ENCODE measurements around the gene MAN2A1.

Gene MAN2A1

DNA sequence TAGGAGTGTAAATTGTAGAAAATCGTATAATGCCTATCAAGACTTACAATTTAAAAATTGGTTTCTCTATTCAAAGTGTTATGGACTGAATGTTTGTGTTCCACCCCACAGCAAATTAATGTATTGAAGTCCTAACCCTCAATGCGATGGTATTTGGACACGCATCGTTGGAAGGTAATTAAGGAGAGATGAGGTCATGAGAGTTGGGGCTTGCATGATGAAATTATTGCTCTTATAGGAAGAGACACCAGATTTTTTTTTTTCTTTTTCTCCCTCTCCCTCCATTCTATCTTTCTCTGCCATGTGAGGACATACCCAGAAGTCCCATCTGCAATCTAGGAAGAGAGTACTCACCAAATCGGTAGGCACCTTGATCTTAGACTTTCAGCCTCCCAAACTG lies 189.2 kb downstream of the MAN2A1 start:
- TF ChIP-seq FOXP2 (optimal IDR thresholded peaks at IDR 0.05; ENCODE audit: borderline replicate concordance, extremely low read depth, extremely low read length, insufficient read depth) (no peak), POLR2AphosphoS5 (IDR thresholded peaks at IDR 0.05; ENCODE audit: low read depth, low read length) (no peak), TAF1 (IDR thresholded peaks at IDR 0.05; ENCODE audit: borderline replicate concordance, insufficient read depth, low read length) (no peak), SIN3A (IDR thresholded peaks at IDR 0.05; ENCODE audit: borderline replicate concordance, insufficient read depth, low read length) (no peak)
- TF ChIP-seq, protein P1, sequence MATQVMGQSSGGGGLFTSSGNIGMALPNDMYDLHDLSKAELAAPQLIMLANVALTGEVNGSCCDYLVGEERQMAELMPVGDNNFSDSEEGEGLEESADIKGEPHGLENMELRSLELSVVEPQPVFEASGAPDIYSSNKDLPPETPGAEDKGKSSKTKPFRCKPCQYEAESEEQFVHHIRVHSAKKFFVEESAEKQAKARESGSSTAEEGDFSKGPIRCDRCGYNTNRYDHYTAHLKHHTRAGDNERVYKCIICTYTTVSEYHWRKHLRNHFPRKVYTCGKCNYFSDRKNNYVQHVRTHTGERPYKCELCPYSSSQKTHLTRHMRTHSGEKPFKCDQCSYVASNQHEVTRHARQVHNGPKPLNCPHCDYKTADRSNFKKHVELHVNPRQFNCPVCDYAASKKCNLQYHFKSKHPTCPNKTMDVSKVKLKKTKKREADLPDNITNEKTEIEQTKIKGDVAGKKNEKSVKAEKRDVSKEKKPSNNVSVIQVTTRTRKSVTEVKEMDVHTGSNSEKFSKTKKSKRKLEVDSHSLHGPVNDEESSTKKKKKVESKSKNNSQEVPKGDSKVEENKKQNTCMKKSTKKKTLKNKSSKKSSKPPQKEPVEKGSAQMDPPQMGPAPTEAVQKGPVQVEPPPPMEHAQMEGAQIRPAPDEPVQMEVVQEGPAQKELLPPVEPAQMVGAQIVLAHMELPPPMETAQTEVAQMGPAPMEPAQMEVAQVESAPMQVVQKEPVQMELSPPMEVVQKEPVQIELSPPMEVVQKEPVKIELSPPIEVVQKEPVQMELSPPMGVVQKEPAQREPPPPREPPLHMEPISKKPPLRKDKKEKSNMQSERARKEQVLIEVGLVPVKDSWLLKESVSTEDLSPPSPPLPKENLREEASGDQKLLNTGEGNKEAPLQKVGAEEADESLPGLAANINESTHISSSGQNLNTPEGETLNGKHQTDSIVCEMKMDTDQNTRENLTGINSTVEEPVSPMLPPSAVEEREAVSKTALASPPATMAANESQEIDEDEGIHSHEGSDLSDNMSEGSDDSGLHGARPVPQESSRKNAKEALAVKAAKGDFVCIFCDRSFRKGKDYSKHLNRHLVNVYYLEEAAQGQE (IDR thresholded peaks at IDR 0.05; ENCODE audit: insufficient read depth in 1 of 2, low read depth in 2 of 2, low read length in 2 of 2): no peak

DNA sequence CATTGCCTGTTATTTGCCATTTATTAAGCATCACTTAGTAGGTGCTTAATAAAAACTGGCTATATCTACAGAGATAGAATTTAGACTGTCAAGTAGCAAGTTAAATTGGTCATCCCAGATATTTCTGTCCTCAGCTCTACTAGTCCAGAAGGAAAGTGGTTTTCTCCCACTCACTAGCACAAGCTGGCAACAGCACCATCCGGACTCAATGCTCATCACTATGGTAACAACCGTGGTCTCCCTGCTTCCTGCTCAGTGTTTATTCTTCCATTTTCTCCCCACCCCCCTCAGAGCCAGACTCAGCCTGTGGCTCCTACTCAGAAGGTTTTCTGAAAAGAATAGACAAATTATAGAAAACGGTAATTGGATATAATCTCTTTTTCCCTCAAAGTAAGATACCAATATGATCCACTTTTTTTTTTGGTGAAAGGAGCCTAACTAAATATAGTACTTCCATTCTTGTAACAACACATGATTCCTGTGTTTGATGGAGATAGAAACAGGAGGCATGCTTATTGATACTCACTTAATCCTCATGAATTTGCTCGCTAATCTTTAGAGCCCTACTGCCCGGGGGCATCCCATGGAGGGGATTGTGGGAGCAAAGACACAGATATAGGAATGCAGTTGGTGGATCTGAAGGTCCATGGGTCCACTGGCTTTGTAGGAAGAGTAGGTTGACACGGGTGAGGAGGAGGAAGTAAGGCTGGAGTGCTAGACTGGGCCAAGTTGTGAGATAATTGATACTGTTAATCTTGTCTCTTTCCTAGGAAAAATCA lies 191.4 kb downstream of the MAN2A1 start:
- TF ChIP-seq POLR2AphosphoS5 (IDR thresholded peaks at IDR 0.05; ENCODE audit: low read depth, low read length) (no peak), SIN3A (IDR thresholded peaks at IDR 0.05; ENCODE audit: borderline replicate concordance, insufficient read depth, low read length) (no peak), FOXP2 (optimal IDR thresholded peaks at IDR 0.05; ENCODE audit: borderline replicate concordance, extremely low read depth, extremely low read length, insufficient read depth) (peak; percentile 61)
- TF ChIP-seq, protein P1 (IDR thresholded peaks at IDR 0.05; ENCODE audit: insufficient read depth in 1 of 2, low read depth in 2 of 2, low read length in 2 of 2): no peak

DNA sequence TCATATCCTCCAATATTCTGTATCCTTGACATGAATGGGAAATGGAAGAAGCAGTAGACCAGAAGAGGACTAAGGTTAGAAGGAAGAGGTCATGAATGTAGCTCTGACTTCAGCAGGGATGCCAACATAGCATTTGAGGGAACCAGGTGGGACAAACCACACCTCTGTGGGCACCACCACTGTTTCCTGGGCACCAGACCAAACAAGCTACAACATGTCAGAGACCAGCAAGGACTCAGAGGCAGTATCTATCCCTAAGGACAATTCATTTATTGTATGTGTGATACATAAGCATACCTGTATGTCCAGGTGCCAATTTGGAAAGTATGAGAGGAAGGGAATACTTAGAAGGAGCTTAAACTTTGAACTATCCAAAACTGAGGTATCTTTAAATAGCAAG lies 192.8 kb downstream of the MAN2A1 start:
- TF ChIP-seq, protein P1 (IDR thresholded peaks at IDR 0.05; ENCODE audit: insufficient read depth in 1 of 2, low read depth in 2 of 2, low read length in 2 of 2): no peak
- TF ChIP-seq SIN3A (IDR thresholded peaks at IDR 0.05; ENCODE audit: borderline replicate concordance, insufficient read depth, low read length): no peak

- TF ChIP-seq, protein P1 (IDR thresholded peaks at IDR 0.05; ENCODE audit: insufficient read depth in 1 of 2, low read depth in 2 of 2, low read length in 2 of 2): no peak
- no peak for TF ChIP-seq SIN3A (IDR thresholded peaks at IDR 0.05; ENCODE audit: borderline replicate concordance, insufficient read depth, low read length)
- no peak for TF ChIP-seq TAF1 (IDR thresholded peaks at IDR 0.05; ENCODE audit: borderline replicate concordance, insufficient read depth, low read length)
- TF ChIP-seq POLR2AphosphoS5 (IDR thresholded peaks at IDR 0.05; ENCODE audit: low read depth, low read length): no peak
- no peak for TF ChIP-seq FOXP2 (optimal IDR thresholded peaks at IDR 0.05; ENCODE audit: borderline replicate concordance, extremely low read depth, extremely low read length, insufficient read depth)
Measured at GRCh38 chr5:109884676-109885075, 194.9 kb downstream of the MAN2A1 start.

DNA sequence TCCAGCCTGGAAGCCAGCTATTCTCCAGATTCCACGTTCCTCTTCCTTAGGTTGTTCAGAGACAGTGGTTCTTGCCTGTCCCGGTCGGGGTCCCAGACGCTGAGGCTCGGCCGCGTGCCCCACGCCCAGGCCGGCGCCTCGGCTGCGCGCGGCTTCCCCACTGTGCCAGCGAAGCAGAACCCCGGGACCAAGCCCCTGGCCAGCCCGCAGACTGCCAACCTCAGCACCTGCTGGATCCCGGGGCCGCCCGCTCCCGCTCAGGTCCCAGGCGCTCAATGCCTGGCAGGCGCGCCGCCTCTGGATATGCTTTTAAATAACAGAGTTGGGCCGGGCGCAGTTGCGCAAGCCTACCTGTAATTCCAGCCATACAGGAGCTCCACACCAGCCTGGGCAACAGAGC lies 195.5 kb downstream of the MAN2A1 start:
- TF ChIP-seq TAF1 (IDR thresholded peaks at IDR 0.05; ENCODE audit: borderline replicate concordance, insufficient read depth, low read length) (no peak), SIN3A (IDR thresholded peaks at IDR 0.05; ENCODE audit: borderline replicate concordance, insufficient read depth, low read length) (no peak), POLR2AphosphoS5 (IDR thresholded peaks at IDR 0.05; ENCODE audit: low read depth, low read length) (no peak), FOXP2 (optimal IDR thresholded peaks at IDR 0.05; ENCODE audit: borderline replicate concordance, extremely low read depth, extremely low read length, insufficient read depth) (no peak)
- TF ChIP-seq, protein P1 (IDR thresholded peaks at IDR 0.05; ENCODE audit: insufficient read depth in 1 of 2, low read depth in 2 of 2, low read length in 2 of 2): no peak

Measured in PFSK-1 (cell line).